NCI-H1105 (cell line): ENCODE results near the gene STMP1.

Experiments used
- DNase-seq: peaks from one replicate; lab custom pipeline; 2025; lab: John Stamatoyannopoulos, UW

Gene STMP1

DNA sequence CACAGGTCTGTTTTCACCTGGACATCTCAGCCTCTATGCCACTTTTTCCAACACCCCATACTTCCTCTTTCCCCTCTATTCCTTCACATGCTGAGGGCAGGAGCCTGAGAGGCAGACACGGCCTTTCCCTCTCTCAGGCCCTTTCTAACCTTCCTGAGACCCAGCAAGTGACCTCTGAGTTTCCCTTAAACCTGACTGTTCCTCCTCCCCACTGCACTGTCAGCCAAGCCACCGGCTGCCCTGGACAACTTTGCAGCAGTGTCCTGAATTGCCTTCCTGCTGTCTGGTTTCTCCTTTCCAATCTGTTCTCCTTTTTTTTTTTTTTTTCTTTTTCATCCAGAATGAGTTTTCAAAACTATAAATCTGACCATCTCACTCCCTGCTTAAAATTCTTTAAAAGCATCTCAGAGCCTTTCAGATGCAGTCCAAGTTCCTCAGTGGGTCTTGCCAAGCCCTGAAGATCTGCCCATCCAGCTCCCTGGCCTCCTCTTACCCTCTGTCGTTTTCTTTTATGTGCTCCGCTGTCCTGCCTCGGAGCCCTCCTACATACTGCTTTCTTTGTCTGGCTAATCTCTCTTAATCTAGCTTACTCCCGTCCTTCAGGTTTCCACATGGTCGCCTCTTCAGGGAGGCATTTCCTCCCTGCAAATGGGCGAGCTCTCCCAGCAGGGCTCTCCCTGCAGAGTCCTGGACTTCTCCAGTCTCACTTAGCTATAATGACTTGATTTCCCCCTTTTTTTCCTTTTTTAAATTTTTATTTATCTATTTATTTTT is 35.1 kb downstream of the STMP1 start:
- no peak for DNase-seq

- no peak for DNase-seq
Measured at GRCh38 chr7:135704074-135704473, 41.8 kb downstream of the STMP1 start.

GRCh38 chr7:135704698-135705097 is 42.4 kb downstream of the STMP1 start:
- no peak for DNase-seq

DNA sequence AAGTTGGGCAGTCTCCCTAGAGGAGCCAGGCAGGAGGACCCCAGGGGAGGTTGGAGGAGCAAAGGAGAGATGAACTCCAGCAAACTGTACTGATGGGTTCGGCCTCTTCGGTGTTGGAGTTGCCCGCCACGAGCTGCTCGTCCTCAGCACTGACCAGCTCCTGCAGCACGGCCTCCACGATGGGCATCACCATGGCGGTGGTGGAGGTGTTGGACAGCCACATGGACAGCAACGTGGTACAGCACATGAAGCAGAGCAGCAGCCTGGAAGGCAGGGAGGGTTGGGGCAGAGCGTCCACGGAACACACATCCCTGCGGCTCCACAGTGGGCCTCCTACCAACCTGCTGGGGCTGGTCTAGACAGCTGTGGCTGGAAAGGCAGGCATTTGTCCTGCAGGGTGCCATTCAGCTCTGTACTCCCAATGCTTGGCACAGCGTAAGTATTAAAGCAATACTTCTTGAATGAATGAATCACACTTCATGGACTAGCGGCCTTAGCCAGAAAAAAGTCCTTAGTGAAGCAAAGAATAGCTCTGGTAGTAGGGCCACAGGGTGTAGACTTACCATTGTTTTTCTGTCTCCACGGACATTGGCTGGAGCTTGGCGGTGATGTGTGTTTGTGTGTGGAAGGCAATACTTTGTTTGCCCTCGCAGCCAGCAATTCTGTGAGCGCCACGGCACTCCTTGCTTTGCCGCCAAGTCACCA is 43.9 kb downstream of the STMP1 start:
- DNase-seq, result no peak

GRCh38 chr7:135706858-135707569 is 44.7 kb downstream of the STMP1 start:
- DNase-seq, result no peak

GRCh38 chr7:135707570-135707966 is 45.3 kb downstream of the STMP1 start:
- DNase-seq, result no peak

- no peak for DNase-seq
Measured at GRCh38 chr7:135708041-135708440, 45.7 kb downstream of the STMP1 start.

DNA sequence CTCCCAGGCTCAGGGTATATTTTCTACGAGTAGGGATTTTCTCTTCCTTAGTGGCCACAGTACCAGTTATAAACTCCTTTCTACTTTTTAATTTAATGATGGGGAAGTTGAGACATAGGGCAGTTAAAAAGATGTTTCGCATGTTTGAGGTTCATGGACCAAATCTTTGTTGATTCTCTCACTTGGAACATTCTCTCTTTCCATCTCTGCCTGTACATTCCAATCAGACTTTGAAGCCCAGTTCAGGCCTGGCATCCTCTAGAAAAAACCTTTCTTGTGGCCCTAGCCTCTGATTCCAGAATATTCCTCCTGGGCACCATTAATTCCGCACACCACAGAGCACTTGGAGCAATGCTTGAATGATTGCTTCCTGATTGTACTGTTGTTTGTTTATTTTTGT is 47.2 kb downstream of the STMP1 start:
- no peak for DNase-seq

DNA sequence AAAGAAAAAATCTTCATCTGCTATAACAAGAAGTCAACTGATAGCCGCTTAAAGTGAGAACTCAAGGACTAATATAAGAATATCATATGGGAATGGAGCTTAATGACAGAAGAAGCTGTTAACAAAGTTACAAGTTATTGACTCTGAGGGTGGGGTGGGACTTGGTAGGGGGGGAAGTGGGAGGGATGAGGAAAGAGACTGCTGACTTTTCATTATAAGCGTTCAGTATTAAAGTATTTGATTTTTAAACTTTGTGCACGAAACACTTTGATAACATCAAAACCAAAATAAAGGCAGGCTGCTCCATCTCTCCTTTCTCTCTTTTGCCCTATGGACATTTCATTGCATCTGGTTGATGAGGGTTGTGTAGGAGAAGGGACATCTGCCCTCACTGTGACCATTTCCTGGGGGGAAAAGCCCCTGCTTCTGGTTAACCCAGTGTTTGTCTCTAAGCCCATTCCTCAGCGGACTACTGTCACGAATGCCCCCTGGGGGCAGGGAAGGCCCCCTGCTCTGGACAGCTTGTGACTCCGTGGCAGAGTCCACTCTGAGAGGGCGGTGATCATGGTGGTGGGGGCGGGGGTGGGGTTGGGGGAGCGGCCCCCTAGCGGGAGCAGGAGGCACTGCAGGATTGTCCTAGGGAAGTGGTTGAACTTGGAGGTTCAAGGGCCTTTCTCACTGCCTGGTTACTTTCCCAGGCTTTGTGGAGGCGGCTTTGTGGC is 48.3 kb downstream of the STMP1 start:
- no peak for DNase-seq

DNA sequence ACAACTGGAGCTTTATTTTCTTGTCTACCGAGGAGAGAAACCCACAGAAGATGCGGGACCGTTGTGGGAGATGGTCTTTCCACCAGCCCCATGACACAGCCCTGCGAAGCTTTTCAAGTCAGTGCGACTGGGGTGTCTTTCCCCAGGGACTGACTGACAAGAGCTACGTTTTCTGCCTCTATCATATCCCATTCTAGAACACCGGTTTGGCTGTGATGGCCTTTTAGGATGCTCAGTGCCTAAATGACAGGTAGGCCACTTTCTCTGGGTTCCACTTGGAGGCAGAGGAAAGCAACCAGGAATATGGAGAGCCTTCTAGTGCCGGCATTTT is 48.8 kb downstream of the STMP1 start:
- DNase-seq, result no peak

DNA sequence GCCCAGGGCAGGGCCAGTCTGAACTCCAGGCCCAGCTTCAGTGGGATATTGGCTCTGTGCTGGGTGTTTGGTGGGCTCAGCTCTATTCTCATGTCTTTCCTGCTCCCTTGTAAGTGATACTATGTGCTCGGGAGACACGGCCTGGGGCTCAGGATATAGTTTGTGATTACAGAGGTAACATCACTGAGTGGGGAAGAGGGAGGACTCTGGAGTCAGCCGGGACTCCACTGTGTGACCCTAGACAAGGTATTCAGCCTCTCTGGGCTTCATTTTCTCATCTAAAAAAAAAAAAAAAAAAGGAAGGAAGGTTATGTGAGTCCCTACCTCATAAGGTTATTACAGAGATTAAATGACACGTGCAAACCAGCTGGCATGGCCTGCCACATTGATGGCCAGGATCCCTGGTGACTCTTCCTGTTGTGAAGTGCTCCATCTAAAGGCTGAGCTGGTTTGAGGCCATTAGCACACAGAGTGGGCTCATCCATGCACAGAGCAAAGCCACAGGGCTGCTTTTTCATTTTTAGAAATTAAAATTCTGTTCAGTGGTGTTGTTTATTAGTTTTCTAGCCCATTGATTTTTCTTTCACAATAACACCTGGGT is 50.0 kb downstream of the STMP1 start:
- DNase-seq, result no peak

DNA sequence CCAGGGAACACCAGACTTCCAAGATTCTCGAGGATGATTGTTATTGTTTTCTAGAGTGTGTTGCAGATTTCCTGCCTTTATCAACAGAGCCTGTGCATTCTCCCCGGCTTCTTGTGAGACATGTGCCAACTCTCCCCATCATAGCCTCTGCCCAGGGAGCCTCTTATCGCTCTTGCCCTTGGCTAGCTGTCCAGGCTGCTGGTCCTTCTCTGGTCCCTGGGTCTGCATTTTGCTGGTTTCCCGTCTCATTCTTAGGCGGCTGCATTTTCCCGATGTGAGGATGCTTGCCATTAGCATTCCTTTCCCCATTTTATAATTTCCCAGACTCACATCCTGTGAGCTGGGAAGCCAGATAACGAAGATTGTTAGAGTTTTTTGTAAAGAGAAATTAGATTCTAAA is 50.5 kb downstream of the STMP1 start:
- DNase-seq, result no peak

- no peak for DNase-seq
Measured at GRCh38 chr7:135713836-135714470, 51.6 kb downstream of the STMP1 start.

DNA sequence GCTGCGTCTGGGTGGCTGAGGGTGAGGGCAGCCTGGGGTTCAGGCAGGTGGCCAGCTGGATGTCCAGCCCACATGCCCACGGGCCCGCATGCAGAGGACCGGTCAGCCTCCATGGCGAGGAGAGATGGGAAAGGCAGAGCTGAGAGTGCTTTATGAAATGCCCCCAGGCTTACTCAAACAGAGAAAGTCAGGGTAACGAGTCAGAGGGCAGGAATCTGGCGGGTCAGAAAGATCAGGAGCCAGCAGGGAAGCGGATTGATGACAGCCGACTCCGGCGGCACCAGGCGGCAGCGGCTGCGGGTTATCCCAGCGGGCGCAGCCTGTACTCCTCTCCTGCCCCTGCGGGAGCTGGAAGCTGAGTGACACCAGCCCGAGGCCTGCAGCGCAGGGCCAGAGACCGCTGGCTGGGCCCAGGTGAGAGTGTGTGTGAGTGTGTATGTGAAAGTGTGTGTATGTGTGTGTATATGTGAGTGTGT is 52.3 kb downstream of the STMP1 start:
- DNase-seq, result no peak

DNA sequence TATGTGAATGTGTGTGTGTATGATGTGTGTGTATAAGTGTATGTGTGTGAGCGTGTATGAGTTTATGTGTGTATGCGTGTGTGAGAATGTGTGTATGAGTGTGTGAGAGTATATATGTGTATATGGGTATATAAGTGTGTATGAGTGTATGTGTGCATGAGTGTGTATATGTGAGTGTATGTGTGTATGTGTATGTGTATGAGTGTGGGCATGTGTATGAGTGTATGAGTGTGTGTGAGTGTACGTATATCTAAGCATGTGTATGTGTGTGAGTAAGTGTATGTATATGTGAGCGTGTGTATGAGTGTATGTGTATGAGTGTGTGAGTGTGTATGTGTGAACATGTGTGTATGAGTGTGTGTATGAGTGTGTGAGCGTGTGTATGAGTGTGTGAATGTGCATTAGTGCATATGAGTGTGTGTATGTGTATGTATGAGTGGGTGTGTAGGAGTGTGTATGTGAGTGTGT is 52.8 kb downstream of the STMP1 start:
- DNase-seq, result no peak

GRCh38 chr7:135715673-135716072 is 53.4 kb downstream of the STMP1 start:
- no peak for DNase-seq

GRCh38 chr7:135716677-135717238 is 54.4 kb downstream of the STMP1 start:
- DNase-seq, result no peak

GRCh38 chr7:135717693-135718092 is 55.4 kb downstream of the STMP1 start:
- no peak for DNase-seq

DNA sequence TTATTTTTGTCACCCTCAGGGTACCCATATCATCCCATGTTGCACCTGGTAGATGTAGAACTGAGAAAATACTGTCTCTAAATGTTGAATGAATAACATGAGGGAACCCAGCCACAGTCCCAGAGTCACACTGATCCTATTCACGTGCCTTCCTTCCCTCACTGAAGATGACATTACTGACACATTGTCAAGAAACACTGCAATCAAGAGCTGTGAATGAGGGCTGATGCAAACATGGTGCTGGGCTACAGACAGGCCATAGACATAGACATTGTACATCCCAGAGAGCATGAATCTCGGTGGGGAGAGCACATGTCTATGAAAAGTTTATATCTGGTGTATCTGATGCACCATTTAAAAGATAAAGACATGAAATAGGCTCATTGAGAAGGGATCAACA is 55.9 kb downstream of the STMP1 start:
- DNase-seq, result no peak

GRCh38 chr7:135718794-135719437 is 56.6 kb downstream of the STMP1 start:
- no peak for DNase-seq
